DMS53 treated with DMSO at 0.1 percent for 48 hours (cell line): ENCODE results near the gene LINC00305.
A peak's percentile ranks its signal among the peaks of the same experiment; 100 is the strongest.

Source experiments
- DNase-seq: peaks from one replicate; lab custom pipeline; 2025; ENCODE audit not compliant: unreplicated experiment; lab: John Stamatoyannopoulos, UW

The LINC00305 gene

DNA sequence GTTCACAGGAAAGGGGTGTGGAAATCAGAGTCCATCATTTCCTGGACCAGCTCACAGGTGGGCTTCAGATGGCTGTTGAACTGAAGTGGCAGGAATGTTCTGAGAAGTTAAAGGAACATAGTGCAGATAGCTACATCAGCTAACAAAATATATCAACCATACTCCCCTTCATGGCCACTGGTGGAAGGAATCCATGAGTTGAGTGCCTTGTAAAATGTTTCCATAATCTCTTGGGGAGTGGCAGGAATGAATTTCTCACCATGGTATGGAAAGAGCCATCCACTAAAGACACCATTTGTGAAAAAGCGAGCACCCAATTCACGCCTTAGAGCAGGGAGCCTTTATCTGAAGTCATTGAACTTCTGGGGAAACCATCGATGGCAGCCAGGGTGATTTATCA, at the start of gene LINC00305:
Gene LINC00305 (minus strand): TSS at position 101 of the 400 bp plus-strand sequence.
- DNase-seq: no peak

DNA sequence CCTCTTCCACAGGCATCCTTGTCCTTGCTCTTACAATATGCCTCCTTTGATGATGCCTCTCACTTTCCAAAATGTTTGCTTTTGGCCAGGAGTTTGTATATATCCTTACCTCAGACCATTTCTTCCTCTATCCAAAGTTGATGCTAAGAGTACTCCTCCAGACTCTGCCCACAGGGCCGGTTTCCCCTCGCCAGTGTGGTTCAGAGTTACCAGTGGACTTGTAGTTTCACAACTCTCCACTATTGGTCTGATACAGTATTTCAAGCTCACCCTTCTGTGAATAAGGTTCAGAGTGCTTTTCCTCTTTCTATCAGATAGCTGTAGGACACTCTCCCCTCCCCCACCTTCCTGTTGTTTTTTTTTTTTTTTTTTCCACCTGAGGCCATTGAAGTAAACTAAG, 42.2 kb upstream of the LINC00305 start:
- DNase-seq: no peak

DNA sequence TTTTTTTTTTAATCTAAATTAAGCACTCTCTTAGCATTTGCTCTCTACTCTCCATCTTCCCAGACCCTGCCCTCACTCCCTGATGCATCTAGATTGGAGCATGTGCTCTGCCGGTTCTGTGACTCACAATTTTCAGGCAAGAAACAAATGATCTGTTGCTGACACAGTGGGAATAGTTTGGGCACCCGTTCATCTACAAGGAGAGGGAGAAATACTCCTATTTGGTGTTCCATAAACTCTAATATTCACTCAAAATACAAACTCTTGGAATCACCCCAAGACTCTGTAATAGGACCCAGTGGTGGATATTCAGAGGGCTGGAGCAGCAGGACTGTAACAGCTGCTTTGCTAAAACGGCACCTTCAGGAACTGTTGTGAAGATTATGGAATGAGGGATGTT, 37.1 kb upstream of the LINC00305 start:
- DNase-seq: no peak

DNA sequence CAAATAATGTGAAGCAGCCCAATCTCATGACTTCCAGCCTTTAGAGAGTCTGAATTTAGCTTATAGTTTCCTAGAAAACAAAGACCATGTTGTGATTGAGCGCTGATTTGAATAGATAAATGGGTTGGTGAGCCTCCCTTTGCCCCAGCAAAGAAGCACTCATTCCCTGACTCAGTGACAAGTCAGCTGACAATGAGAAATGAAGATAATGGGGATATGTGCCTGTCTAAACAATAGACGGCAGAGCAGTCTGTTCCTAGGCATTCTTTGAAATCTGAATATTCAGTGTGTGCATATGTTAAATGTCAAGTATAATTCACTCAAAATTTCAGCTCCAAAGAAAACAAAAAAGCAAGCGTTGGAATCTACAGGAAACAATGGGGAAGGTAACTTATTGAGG, 34.8 kb upstream of the LINC00305 start:
- no peak for DNase-seq

DNA sequence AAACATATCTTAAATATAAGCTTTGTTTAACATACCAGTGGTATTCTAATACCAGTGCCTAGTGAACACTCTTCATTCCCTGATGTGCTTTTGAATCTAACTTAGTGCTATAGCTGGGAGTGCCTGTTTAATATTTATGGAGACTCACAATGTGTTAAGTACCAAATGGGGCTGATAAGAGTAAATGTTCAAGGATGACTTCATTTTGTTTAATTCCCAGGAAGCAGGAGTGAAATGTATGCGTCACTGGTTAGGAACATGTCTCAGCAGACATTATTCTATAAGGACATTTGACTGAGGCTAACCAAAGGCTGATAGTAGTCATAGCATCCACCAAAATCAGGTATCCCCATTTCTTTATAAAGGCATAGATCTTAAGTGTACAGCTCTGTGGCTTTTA, 31.7 kb upstream of the LINC00305 start:
- DNase-seq: no peak

DNA sequence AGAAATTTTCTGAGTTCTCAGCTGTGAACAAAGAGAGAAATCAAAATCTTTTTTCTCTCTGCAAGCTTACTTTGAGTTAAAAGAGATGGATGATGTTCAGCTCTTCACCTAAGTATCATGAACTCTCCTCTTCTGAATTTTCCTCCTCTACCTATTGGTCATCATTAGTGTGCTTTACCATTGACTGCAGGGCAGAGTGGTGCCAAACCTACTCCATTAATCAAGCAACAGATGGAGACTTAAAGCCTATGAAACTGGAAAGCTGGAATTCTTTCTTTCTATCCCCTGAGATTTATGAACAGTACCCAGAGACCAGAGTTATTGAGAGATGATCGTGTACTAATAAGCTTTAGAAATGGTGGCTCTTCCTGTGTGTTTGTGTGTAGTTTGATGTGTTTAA, 31.3 kb upstream of the LINC00305 start:
- no peak for DNase-seq

DNA sequence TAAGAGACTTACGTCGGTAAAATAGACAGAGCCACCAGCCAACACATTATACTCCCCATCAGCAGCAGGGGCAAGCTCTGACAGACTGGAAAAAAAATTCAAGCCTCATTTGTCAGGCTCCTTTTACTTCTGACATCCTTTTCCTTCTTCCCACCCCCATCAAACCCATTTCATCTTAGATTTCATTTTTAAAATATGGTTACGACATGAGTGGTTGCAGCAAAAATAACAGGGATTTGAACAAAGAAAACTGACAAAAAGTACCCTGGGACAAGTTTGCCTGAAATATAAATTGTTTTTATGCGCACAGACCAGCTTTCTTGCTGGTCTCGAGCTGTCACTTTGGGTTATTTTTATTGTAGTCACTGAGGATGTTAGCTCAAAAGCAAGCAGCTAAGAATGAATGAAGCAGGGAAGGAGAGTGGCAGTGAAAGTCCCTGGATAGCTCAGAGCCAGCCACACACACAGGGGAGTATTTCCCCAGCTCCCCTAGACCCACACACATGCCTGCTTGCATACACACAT, 30.7 kb upstream of the LINC00305 start:
- no peak for DNase-seq

DNA sequence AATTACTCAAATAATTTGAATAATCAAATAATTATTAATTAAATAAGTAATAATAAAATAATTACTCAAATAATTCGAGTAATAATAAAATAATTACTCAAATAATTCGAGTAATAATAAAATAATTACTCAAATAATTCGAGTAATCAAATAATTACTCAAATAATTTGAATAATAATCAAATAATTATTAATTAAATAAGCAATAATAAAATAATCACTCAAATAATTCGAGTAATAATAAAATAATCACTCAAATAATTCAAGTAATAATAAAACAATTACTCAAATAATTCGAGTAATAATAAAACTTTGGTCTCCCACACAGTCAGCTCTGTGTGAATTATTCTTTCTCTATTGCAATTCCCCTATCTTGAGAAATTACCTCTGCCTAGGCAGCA, 30.0 kb upstream of the LINC00305 start:
- DNase-seq: no peak

DNA sequence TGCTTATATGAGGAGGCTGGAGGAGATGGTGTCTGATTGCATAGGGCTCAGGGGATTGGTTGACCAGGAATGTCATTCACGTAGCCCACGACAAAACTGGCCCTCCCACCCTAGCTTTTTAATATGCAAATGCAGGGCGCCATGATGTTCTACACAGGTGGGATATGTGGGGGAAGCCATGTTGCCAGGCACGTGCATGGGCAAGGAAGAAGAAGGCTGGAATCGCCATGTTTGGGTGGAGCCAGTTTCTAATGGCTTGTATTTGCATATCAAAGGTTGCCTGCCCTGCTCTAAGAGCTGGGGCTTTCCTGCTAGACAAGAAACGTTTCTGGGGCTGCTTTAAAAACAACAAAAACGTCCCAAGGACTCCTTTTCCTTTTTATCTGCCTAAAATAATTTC, 26.5 kb upstream of the LINC00305 start:
- no peak for DNase-seq

DNA sequence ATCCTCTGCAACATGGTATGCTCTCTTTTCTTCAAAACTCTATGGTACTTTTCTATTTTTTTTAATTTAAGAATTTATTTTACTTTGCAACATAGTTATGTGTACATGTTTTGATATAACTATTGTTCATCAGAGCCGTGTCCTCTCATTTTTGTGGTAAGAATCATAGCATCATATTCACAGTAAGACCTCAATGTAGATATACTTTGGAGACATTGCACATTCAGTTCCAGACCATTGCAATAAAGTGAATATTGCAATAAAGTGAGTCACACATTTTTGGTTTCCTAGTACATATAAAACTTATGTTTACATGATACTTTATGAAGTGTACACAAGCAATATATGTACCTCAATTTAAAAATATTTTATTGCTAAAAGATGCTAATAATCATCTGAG, 22.7 kb upstream of the LINC00305 start:
- DNase-seq: no peak

DNA sequence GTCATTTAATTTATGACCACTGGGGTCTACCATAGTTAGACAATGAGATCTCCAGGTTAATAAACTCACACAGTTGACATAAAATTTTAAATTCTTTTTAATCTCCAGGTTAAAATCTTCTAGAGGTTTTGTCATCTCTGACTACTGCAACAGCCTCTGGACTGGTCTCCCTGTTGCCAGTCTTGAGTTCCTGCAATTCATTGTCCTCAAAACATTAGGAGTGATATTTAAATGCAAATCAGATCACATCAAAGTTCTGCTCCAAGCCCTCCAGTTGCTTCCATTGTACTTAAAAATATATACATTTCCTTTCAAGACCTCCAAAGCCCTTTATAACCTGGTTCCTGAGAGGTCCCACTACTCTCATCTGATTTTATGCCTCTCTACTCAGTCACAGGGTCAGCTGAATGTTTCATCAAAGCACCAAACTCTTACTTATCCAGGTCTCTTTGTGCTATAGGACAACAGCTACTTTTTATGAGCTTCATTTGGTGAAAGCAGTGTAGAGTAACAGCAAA, 18.6 kb upstream of the LINC00305 start:
- no peak for DNase-seq

DNA sequence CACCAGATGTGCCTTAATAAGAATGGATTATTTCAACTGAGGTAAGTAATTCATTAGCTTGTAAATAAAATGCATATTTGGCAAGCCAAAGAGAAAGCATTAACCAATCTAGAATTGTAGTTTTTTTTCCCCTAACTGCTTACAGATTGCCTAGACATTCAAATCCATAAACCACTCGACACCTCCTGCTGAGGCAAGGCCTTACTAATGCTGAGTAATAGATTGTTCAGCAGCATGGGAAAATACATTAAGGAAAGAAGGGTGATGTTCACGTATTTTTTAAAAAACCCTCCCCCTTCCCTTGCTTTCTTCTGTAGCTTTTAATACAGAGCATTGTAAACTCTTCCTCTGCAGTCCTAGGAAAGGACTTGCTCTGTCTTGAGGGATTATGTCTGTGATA, 17.0 kb upstream of the LINC00305 start:
- DNase-seq: no peak

DNA sequence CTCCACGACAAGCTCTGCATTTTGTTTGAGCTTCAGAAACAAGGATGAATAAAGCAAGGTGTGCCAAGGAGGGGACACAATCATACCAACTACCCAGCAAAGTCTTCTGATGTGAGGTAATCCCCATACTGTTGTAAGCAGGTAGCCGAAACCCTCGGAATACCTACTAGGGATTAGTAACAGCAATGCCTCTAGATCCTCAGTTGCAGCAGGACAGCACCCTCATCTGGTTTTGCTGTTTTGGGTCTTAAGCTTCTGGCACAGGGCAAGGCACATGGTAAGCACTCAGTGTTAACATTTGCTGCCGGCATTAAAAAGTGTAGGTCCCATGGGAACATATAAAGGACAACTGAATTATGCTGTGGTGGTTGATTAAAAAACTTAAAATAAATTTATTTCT, 16.0 kb upstream of the LINC00305 start:
- DNase-seq: no peak

DNA sequence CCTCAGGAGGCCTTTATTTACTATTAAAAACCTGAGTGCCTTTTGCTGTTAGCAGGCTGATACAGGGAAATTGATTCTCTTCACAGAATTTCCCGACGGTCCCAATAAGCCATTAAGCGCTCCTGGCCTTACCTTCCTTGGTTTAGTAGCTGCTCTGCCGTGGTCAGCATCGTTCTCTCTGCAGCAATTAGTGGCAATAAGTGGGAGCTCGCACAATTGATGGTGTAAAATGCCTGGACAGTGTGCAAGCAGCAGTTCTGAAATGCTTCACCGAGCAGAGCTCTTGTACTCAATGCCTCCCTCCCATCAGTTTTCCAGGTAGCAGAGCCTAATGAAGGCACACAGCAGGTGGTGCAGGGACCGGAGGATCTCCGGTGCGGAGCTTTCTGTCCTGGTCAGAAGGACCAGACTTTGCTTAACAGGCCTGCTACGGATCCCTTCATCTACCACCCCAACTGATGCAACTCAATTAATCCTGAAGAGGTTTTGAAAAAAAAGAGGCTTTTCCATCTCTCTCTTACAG, 1.1 kb upstream of the LINC00305 start:
- DNase-seq: no peak

DNA sequence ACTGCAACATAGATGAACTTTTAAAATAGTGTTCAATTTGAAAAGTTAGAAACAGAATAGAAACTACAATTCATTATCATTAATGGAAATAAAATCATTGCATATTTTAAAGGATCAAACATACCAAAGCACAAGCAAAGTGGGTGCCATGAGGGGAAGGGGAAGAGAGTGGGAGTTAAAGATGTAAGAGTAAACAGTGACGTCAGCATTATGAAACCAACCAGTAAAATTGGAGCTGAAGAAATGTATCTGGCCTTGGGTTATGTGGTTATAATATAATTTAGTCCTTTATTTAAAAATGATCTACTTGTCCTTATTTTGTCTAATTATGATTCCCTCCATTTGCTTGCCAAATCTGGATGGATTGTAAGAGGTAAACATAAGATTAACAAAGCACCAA, 6.0 kb downstream of the LINC00305 start:
- no peak for DNase-seq

DNA sequence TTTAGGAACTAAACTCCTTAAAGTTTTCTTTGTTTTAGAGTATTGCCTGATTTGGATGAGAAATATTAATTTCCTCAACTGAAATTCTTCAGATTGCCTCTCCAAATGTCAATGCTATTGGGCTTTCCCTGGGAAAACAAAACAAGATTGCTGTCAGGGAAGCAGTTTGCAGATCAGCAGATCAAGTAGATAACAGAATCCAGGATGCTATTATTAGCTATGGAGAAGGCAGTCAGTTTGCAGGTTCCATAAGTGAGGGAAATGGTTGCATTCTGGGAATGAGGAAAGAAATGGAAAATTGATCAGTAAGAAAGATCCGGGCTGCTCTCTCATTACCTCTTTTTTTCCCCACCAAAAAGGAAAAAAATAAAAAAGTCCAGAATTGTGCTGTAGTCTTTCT, 11.0 kb downstream of the LINC00305 start:
- DNase-seq: no peak

DNA sequence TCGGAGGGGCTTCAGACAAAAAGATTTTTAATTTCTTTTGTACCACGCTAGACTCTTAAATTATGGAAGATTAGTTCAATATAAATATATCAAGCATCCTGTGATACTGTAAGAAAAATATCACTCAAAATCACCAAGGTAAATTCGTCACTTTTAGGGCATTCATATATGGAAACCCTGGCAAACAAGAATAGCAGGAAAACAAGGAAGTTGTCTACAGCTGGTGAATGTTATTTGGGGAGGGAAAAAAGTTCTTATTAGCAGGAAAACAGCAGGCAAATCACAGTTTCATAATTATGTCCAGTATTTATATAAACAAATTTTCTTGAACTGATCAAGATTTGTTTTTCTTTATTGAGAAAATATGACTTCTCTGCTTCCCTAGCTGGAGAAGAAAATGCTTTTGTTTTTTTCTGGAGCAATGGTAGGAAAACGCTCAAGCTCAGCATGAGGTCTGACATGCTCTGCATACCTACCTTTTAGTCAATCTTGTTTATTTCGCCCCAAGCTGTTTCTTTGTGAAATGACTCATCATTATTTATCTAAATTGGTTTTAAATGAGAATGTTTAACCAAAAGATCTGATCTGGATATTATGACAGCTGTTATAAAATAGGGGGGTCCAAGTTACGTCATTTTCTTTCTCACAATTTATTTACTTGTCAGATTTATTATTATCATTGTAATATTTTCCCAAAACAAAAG, 14.7 kb downstream of the LINC00305 start:
- no peak for DNase-seq

DNA sequence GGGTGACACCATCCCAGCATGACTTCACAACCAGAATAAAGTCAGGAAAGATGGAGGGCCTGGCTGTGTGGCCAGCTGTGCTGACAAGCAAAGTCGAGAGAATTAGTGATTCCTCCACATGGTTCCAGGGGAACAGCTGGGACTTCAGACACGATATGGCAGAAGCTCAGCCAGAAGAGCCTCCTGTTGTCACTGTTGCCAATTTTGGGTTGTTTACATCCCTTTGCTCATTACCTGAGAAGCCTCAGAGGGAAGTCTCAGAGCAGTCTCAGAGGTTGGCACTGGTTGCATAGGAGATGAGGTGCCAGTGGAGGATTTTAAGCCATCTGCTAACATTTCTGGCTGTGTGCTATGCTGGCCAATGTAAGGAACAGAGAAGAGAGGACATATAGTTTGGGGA, 16.0 kb downstream of the LINC00305 start:
- no peak for DNase-seq

DNA sequence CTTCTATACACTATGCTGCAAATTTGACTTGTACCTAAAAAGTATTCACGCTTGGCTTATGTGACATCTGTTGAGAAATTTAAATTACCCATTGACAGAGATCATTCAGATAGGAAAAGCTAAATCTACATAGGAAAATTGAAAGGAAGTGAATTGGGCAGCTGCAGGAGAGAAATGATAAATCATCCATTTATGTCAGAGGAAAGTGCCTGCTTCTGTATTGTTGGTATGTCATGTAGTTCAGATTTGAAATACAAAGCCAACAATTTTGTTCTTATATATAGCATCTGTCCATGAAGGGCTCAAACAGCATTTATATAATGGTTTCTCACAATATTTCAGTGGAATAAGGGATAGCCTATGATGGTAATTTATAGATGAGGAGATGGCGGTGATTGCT, 17.6 kb downstream of the LINC00305 start:
- DNase-seq: no peak

DNA sequence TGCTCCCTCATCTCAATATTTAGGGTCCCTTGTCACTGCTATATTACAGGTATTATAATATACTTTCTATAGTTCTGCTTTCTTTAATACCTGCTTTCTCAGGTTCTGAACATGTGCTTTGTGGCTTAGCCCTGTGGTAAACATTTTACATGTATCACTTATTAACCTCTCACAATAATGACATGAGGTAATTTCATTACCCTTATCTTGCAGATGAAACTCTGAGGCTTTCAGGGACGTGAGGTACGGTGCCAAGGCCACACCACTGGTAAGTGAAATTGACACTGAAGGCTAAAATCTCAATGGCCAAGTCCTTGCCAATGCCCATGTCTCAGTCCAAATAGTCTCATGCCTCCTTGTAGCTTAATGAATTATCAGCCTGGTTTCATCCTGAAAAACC, 21.7 kb downstream of the LINC00305 start:
- DNase-seq: no peak

DNA sequence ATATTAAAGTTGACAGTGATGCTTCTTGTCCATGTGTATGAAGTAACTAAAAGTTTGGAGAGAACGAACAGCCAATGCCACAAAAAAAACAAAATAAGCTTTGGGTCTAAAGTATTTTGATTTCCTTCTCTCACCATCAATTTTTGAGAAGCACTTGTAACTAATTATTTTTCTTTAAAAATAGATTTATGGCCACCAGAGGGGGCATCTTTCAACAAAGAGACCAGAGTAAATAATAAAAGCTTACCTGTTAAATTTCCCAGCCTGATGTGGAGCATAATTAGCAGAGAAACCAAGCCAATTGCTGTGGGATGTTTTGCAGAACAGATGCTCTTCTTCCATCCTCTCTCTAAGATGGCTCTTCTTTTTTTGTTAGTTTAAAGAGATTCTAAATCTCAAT, 29.0 kb downstream of the LINC00305 start:
- DNase-seq: peak; percentile 21

DNA sequence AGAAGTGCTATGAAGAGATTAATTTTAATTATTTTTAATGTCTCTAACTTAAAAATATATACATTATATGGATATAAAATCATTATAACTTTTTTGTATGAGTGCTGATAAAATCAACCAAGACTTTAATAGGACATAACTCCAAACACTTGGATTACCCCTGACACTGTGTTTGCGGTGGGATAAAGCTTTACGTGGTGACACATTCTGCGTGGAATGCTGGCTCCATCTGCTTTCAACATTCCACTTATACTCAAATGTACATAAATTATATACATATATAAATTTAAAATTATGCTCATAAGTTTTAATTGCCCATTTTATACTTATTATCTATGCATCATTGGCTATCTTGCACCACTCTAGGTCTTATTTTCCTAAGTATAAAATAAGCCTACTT, 30.5 kb downstream of the LINC00305 start:
- no peak for DNase-seq
